ENCODE results near the gene KCNB1.

DNA sequence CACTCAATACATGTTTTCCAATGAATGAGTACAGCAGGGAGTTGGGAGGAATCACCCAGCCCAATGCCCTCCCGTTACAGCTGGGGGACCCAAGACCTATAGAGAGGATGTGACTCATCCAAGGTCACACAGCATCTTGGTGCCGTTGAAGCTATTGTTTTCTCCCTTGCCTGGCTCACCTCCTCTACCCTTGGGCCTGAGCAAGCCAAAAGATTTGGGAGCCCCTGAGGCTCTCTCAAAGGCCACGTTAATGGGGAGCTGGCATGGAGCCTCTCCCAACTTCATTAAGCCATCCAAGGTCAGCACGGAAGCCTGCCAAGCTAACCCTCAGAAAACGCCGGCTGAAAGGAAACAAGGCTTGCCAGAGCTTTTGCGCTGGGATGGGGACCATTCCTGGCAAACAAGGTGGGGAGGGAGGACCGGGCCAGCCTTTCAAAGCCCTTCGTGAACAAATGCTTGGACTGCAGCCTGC is 30.4 kb downstream of the KCNB1 start:
- TF ChIP-seq, protein P1, sequence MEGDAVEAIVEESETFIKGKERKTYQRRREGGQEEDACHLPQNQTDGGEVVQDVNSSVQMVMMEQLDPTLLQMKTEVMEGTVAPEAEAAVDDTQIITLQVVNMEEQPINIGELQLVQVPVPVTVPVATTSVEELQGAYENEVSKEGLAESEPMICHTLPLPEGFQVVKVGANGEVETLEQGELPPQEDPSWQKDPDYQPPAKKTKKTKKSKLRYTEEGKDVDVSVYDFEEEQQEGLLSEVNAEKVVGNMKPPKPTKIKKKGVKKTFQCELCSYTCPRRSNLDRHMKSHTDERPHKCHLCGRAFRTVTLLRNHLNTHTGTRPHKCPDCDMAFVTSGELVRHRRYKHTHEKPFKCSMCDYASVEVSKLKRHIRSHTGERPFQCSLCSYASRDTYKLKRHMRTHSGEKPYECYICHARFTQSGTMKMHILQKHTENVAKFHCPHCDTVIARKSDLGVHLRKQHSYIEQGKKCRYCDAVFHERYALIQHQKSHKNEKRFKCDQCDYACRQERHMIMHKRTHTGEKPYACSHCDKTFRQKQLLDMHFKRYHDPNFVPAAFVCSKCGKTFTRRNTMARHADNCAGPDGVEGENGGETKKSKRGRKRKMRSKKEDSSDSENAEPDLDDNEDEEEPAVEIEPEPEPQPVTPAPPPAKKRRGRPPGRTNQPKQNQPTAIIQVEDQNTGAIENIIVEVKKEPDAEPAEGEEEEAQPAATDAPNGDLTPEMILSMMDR (IDR thresholded peaks at IDR 0.05), result no peak
- no peak for TF ChIP-seq EZH2 (IDR thresholded peaks at IDR 0.05; ENCODE audit: borderline replicate concordance, insufficient read depth, low read depth, low read length, poor library complexity, severe bottlenecking)

Measured in B cell (primary cell).